Measurements from ENCODE around the gene KLHDC8B.

DNA sequence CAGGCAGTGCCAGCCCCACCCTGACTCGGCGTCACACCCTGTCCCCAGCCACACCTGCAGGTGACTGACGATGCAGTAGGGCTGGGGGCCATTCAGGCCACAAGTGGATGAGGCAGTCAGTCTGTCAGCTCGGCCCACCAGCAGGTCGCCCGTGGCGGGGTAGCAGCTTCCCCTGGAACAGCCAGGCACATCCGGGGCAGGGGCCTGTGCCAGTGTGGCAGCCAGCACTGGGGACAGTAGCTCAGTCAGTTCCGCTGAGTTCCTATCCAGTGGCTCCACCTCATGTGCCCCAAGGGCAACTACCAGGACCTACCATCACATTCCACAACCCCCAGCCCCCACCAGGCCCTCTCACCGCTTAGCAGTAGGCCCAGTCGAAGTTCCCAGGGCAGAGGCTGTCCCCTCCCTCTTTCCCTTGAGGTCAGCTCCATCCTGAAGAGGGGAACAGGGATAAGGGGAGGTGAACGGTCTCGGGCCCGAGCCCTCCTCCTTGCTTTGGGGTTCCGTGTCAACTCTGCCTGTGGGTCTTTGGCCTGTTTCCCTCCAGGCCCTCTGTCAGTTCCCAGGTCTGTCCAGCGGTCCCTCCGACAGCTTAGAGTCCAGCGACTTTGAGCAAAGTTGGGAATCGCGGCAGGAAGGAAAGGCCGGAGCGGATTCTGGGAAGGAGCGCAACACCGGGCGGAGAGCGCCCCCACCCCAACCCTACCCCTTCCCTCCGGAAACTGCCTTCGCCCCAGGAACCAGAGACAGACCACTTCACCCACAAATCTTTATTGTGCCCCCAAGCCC is 38.8 kb upstream of the KLHDC8B start, which contains the start of gene LAMB2:
- TF ChIP-seq, protein P1, sequence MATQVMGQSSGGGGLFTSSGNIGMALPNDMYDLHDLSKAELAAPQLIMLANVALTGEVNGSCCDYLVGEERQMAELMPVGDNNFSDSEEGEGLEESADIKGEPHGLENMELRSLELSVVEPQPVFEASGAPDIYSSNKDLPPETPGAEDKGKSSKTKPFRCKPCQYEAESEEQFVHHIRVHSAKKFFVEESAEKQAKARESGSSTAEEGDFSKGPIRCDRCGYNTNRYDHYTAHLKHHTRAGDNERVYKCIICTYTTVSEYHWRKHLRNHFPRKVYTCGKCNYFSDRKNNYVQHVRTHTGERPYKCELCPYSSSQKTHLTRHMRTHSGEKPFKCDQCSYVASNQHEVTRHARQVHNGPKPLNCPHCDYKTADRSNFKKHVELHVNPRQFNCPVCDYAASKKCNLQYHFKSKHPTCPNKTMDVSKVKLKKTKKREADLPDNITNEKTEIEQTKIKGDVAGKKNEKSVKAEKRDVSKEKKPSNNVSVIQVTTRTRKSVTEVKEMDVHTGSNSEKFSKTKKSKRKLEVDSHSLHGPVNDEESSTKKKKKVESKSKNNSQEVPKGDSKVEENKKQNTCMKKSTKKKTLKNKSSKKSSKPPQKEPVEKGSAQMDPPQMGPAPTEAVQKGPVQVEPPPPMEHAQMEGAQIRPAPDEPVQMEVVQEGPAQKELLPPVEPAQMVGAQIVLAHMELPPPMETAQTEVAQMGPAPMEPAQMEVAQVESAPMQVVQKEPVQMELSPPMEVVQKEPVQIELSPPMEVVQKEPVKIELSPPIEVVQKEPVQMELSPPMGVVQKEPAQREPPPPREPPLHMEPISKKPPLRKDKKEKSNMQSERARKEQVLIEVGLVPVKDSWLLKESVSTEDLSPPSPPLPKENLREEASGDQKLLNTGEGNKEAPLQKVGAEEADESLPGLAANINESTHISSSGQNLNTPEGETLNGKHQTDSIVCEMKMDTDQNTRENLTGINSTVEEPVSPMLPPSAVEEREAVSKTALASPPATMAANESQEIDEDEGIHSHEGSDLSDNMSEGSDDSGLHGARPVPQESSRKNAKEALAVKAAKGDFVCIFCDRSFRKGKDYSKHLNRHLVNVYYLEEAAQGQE (IDR thresholded peaks at IDR 0.05; ENCODE audit: insufficient replicate concordance, low read depth) = no peak
- TF ChIP-seq, protein P2, sequence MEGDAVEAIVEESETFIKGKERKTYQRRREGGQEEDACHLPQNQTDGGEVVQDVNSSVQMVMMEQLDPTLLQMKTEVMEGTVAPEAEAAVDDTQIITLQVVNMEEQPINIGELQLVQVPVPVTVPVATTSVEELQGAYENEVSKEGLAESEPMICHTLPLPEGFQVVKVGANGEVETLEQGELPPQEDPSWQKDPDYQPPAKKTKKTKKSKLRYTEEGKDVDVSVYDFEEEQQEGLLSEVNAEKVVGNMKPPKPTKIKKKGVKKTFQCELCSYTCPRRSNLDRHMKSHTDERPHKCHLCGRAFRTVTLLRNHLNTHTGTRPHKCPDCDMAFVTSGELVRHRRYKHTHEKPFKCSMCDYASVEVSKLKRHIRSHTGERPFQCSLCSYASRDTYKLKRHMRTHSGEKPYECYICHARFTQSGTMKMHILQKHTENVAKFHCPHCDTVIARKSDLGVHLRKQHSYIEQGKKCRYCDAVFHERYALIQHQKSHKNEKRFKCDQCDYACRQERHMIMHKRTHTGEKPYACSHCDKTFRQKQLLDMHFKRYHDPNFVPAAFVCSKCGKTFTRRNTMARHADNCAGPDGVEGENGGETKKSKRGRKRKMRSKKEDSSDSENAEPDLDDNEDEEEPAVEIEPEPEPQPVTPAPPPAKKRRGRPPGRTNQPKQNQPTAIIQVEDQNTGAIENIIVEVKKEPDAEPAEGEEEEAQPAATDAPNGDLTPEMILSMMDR (IDR thresholded peaks at IDR 0.05; ENCODE audit: insufficient read depth, low read length) = no peak
- TF ChIP-seq POLR2AphosphoS5 (IDR thresholded peaks at IDR 0.05; ENCODE audit: low read depth) (no peak), GABPA (IDR thresholded peaks at IDR 0.05; ENCODE audit: low read depth) (no peak)
